Neural cell (in vitro differentiated cells): ENCODE measurements around the gene MREG. TPM values are rescaled to one million over a fixed set of nuclear protein-coding genes. Genes with fewer than 3 reads are reported as not detected.
"Not testable (repeated sequence)": the region's sequence is repeated elsewhere in the genome, so short reads cannot be mapped to it uniquely, and the experiment has no call there.

ENCODE experiments used
- H2AFZ ChIP-seq: fragments of 200-600, 300-800 bp; sonication (generic), shearing (Covaris generic); 2 replicates; pipeline ENCODE4 v1.6.0; 2014; ENCODE audit warnings: low read depth, mild to moderate bottlenecking, antibody characterized with exemption, low read length, moderate library complexity
- H3F3A ChIP-seq: fragments of 200-600 bp; shearing (Covaris generic); 2 replicates; pipeline ENCODE4 v1.6.1; 2016; ENCODE audit warnings: mild to moderate bottlenecking, moderate library complexity, mixed read lengths, antibody characterized with exemption, low read length; ENCODE audit not compliant: insufficient read depth, poor library complexity, severe bottlenecking
- H3K27ac ChIP-seq: fragments of 200-600, 300-800 bp; sonication (generic), shearing (Covaris generic); 2 replicates; pipeline ENCODE4 v1.5.1; 2014; ENCODE audit warnings: mild to moderate bottlenecking, low read length, moderate library complexity
- H3K27me3 ChIP-seq: fragments of 300-800, 200-600 bp; sonication (generic), shearing (Covaris generic); 2 replicates; pipeline ENCODE4 v1.6.0; 2014; ENCODE audit warnings: mild to moderate bottlenecking, low read depth, low read length, moderate library complexity; ENCODE audit not compliant: insufficient read depth
- H3K36me3 ChIP-seq: fragments of 300-800, 200-600 bp; sonication (generic), shearing (Covaris generic); 2 replicates; pipeline ENCODE4 v1.5.1; 2014; ENCODE audit warnings: mild to moderate bottlenecking, antibody characterized with exemption, low read length, moderate library complexity; ENCODE audit not compliant: insufficient read depth
- H3K4me2 ChIP-seq: fragments of 300-800, 200-600 bp; sonication (generic), shearing (Covaris generic); 2 replicates; pipeline ENCODE4 v1.6.0; 2014; ENCODE audit warnings: mild to moderate bottlenecking, low read length
- H3K4me3 ChIP-seq: fragments of 300-800, 200-600 bp; sonication (generic), shearing (Covaris generic); 2 replicates; pipeline ENCODE4 v1.5.1; 2014; ENCODE audit warnings: mild to moderate bottlenecking, low read length, moderate library complexity
- H3K79me2 ChIP-seq: fragments of 200-600 bp; shearing (Covaris generic); replicated peaks from 2 replicates; pipeline ENCODE4 v1.6.0; 2014; ENCODE audit warnings: mild to moderate bottlenecking, low read length, moderate library complexity; ENCODE audit not compliant: insufficient read depth
- H3K9ac ChIP-seq: fragments of 300-800, 200-600 bp; sonication (generic), shearing (Covaris generic); 2 replicates; pipeline ENCODE4 v1.6.1; 2016; ENCODE audit warnings: mild to moderate bottlenecking, low read length, mixed read lengths
- H3K9me2 ChIP-seq: fragments of 200-600 bp; shearing (Covaris generic); 2 replicates; pipeline ENCODE4 v1.6.1; 2016; ENCODE audit warnings: mild to moderate bottlenecking, low read length, mixed read lengths; ENCODE audit not compliant: insufficient read depth
- H3K9me3 ChIP-seq: fragments of 200-600, 300-800 bp; sonication (generic), shearing (Covaris generic); 2 replicates; pipeline ENCODE4 v1.6.1; 2016; ENCODE audit warnings: mild to moderate bottlenecking, mixed run types, low read length, moderate library complexity, mixed read lengths
- H4K20me1 ChIP-seq: fragments of 200-600 bp; shearing (Covaris generic); 2 replicates; pipeline ENCODE4 v1.6.1; 2016; ENCODE audit warnings: mild to moderate bottlenecking, mixed run types; ENCODE audit not compliant: insufficient read depth
- EP300 ChIP-seq: fragments of 450-650 bp; conservative IDR thresholded peaks from 2 replicates; pipeline ENCODE4 v1.6.1; 2014; ENCODE audit warnings: antibody characterized with exemption, mild to moderate bottlenecking, moderate library complexity; ENCODE audit not compliant: poor library complexity, severe bottlenecking
- EZH2 ChIP-seq: fragments of 200-600, 300-800 bp; shearing (Covaris generic), sonication (generic); IDR thresholded peaks from 2 replicates; pipeline ENCODE4 v1.6.1; 2014; ENCODE audit warnings: antibody characterized with exemption, low read length, borderline replicate concordance, mild to moderate bottlenecking; ENCODE audit not compliant: insufficient read depth, poor library complexity, severe bottlenecking
- MXI1 ChIP-seq: fragments of 450-650 bp; conservative IDR thresholded peaks from 2 replicates; pipeline ENCODE4 v1.6.1; 2014; ENCODE audit warnings: antibody characterized with exemption, mild to moderate bottlenecking; ENCODE audit not compliant: poor library complexity, severe bottlenecking
- POLR2AphosphoS5 ChIP-seq: IDR thresholded peaks from 2 replicates; pipeline ENCODE4 v1.6.1; 2012
- RAD21 ChIP-seq: fragments of 450-650 bp; conservative IDR thresholded peaks from 2 replicates; pipeline ENCODE4 v1.6.1; 2014; ENCODE audit warnings: antibody characterized with exemption, mild to moderate bottlenecking, moderate library complexity
- SMC3 ChIP-seq: fragments of 450-650 bp; conservative IDR thresholded peaks from 2 replicates; pipeline ENCODE4 v1.6.1; 2014; ENCODE audit warnings: antibody characterized with exemption, mild to moderate bottlenecking, moderate library complexity; ENCODE audit not compliant: poor library complexity
- TAF1 ChIP-seq: IDR thresholded peaks from 2 replicates; pipeline ENCODE4 v1.6.1; 2012; ENCODE audit warnings: low read depth
- polyA plus RNA-seq: library from polyadenylated mRNA; depleted of rRNA; stranded (reverse); fragments of >200 nt; gene quantifications from 2 replicates; pipeline ENCODE4 v1.2.3, GENCODE V29; 2014
- TF ChIP-seq, protein P1 (sequence below): fragments of 450-650 bp; IDR thresholded peaks from 2 replicates; pipeline ENCODE4 v1.5.1; 2014; ENCODE audit warnings: antibody characterized with exemption, mild to moderate bottlenecking, moderate library complexity; ENCODE audit not compliant: poor library complexity, severe bottlenecking
- TF ChIP-seq, protein P2 (sequence below): IDR thresholded peaks from 2 replicates; pipeline ENCODE4 v1.6.1; 2012; ENCODE audit warnings: borderline replicate concordance

MREG gene
- polyA plus RNA-seq, 1 donor from 2014 or later = 9.1 TPM

DNA sequence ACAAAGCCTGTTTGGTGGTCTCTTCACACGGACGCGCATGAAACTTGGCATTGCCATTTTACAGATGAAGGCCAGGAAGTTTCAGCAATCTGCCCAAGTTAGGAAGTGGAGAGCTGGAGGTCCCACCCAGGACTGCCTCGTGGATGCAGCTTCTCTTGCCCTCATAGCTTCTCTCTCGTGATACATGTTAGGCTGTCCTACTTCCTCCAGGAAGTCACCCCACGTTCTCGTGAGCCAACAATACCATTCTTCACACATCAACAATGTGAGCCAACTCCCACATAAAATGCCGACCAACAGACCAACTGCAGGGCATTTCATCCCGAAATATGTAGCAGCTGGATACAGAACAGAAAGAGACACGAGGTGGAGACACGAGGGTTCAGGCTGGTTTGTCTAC, 85.3 kb downstream of the MREG start:
- no peak overlapping the region for H2AFZ ChIP-seq
- no peaks in the 10 kb centered on the region for H4K20me1 ChIP-seq
- H3K9me3 ChIP-seq = no peaks in the 10 kb centered on the region
- no peaks in the 10 kb centered on the region for H3F3A ChIP-seq
- no peaks in the 10 kb centered on the region for H3K79me2 ChIP-seq
- H3K9ac ChIP-seq = no peak overlapping the region
- H3K4me2 ChIP-seq = no peak overlapping the region
- no peaks in the 10 kb centered on the region for H3K27me3 ChIP-seq
- TF ChIP-seq SMC3 = no peak
- no peak for TF ChIP-seq POLR2AphosphoS5
- no peak for TF ChIP-seq EP300
- TF ChIP-seq, protein P1, sequence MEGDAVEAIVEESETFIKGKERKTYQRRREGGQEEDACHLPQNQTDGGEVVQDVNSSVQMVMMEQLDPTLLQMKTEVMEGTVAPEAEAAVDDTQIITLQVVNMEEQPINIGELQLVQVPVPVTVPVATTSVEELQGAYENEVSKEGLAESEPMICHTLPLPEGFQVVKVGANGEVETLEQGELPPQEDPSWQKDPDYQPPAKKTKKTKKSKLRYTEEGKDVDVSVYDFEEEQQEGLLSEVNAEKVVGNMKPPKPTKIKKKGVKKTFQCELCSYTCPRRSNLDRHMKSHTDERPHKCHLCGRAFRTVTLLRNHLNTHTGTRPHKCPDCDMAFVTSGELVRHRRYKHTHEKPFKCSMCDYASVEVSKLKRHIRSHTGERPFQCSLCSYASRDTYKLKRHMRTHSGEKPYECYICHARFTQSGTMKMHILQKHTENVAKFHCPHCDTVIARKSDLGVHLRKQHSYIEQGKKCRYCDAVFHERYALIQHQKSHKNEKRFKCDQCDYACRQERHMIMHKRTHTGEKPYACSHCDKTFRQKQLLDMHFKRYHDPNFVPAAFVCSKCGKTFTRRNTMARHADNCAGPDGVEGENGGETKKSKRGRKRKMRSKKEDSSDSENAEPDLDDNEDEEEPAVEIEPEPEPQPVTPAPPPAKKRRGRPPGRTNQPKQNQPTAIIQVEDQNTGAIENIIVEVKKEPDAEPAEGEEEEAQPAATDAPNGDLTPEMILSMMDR = no peak
- TF ChIP-seq, protein P2, sequence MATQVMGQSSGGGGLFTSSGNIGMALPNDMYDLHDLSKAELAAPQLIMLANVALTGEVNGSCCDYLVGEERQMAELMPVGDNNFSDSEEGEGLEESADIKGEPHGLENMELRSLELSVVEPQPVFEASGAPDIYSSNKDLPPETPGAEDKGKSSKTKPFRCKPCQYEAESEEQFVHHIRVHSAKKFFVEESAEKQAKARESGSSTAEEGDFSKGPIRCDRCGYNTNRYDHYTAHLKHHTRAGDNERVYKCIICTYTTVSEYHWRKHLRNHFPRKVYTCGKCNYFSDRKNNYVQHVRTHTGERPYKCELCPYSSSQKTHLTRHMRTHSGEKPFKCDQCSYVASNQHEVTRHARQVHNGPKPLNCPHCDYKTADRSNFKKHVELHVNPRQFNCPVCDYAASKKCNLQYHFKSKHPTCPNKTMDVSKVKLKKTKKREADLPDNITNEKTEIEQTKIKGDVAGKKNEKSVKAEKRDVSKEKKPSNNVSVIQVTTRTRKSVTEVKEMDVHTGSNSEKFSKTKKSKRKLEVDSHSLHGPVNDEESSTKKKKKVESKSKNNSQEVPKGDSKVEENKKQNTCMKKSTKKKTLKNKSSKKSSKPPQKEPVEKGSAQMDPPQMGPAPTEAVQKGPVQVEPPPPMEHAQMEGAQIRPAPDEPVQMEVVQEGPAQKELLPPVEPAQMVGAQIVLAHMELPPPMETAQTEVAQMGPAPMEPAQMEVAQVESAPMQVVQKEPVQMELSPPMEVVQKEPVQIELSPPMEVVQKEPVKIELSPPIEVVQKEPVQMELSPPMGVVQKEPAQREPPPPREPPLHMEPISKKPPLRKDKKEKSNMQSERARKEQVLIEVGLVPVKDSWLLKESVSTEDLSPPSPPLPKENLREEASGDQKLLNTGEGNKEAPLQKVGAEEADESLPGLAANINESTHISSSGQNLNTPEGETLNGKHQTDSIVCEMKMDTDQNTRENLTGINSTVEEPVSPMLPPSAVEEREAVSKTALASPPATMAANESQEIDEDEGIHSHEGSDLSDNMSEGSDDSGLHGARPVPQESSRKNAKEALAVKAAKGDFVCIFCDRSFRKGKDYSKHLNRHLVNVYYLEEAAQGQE = no peak
- TF ChIP-seq TAF1 = no peak
- no peak for TF ChIP-seq EZH2
- no peak for TF ChIP-seq MXI1
- TF ChIP-seq RAD21 = no peak
- H3K9me2 ChIP-seq = no peaks in the 10 kb centered on the region
- H3K36me3 ChIP-seq = no peaks in the 10 kb centered on the region
- H3K27ac ChIP-seq = no peak overlapping the region
- H3K4me3 ChIP-seq = no peak overlapping the region

DNA sequence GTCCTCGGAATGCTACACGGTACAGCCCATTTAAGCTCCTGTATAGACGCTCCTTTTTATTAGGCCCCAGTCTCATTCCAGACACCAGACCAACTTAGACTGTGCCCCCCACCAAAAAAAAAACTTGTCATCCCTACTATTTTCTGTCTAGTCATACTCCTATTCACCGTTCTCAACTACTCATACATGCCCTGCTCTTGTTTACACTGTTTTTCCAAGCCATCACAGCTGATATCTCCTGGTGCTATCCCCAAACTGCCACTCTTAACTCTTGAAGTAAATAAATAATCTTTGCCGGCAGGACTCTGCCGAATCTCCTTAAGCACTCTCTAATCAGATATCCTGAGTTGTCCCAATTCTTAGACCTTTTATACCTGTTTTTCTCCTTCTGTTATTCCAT, 86.4 kb downstream of the MREG start:
- H3K27ac ChIP-seq, H3K27me3 ChIP-seq, H3K9me3 ChIP-seq, H3K4me3 ChIP-seq, H3K9ac ChIP-seq, H3K36me3 ChIP-seq, H2AFZ ChIP-seq, H3K4me2 ChIP-seq, H3F3A ChIP-seq, H4K20me1 ChIP-seq, H3K9me2 ChIP-seq, H3K79me2 ChIP-seq: not testable (repeated sequence)

- H3F3A ChIP-seq = no peaks in the 10 kb centered on the region
- H3K4me2 ChIP-seq = no peak overlapping the region
- H3K27me3 ChIP-seq = no peaks in the 10 kb centered on the region
- no peak overlapping the region for H3K9ac ChIP-seq
- H3K79me2 ChIP-seq = no peaks in the 10 kb centered on the region
- H3K9me3 ChIP-seq = no peaks in the 10 kb centered on the region
- H3K27ac ChIP-seq = no peak overlapping the region
- no peak overlapping the region for H2AFZ ChIP-seq
- H4K20me1 ChIP-seq = no peaks in the 10 kb centered on the region
- H3K36me3 ChIP-seq = no peaks in the 10 kb centered on the region
- H3K9me2 ChIP-seq = no peaks in the 10 kb centered on the region
- TF ChIP-seq TAF1 (no peak), RAD21 (no peak), EP300 (no peak), SMC3 (no peak), EZH2 (no peak), MXI1 (no peak), POLR2AphosphoS5 (no peak)
- TF ChIP-seq, protein P2 = no peak
- TF ChIP-seq, protein P1 = no peak
- H3K4me3 ChIP-seq = no peak overlapping the region
These were observed 91.5 kb downstream of the MREG start for GRCh38 chr2:215921895-215922294.
